Osteoblast (primary cell): Measurements from ENCODE around the gene EXOC4. TPM values are rescaled to one million over a fixed set of nuclear protein-coding genes. Genes with fewer than 3 reads are reported as not detected.

Source experiments
- DNase-seq: peaks from one replicate; pipeline ENCODE4 v3.0.0; 2011; ENCODE audit warnings: low spot score, mixed read lengths; ENCODE audit not compliant: insufficient read length; ENCODE audit errors: missing footprints
- H2AFZ ChIP-seq: 2 replicates; pipeline ENCODE4 v1.6.0; 2011; ENCODE audit warnings: mild to moderate bottlenecking, low read length
- H3K27ac ChIP-seq: 2 replicates; pipeline ENCODE4 v1.5.1; 2011; ENCODE audit warnings: mild to moderate bottlenecking, low read depth, low read length, moderate library complexity
- H3K27me3 ChIP-seq: 2 replicates; pipeline ENCODE4 v1.6.0; 2012; ENCODE audit warnings: mild to moderate bottlenecking, control low read depth, inconsistent platforms, low read length, moderate library complexity; ENCODE audit not compliant: insufficient read depth
- H3K36me3 ChIP-seq: 2 replicates; pipeline ENCODE4 v1.5.1; 2011; ENCODE audit warnings: mild to moderate bottlenecking, low read length, control low read depth, moderate library complexity; ENCODE audit not compliant: insufficient read depth
- H3K4me1 ChIP-seq: 2 replicates; pipeline ENCODE4 v1.5.1; 2011; ENCODE audit warnings: mild to moderate bottlenecking, low read length, control low read depth, moderate library complexity; ENCODE audit not compliant: insufficient read depth
- H3K4me2 ChIP-seq: 2 replicates; pipeline ENCODE4 v1.6.0; 2011; ENCODE audit warnings: mild to moderate bottlenecking, low read length; ENCODE audit not compliant: insufficient read depth
- H3K4me3 ChIP-seq: fragments of 200-600 bp; sonication (generic); 3 replicates; pipeline ENCODE4 v1.5.1; 2012; ENCODE audit warnings: mild to moderate bottlenecking, low read length, inconsistent platforms; ENCODE audit not compliant: insufficient read depth
- H3K79me2 ChIP-seq: 2 replicates; pipeline ENCODE4 v1.6.0; 2012; ENCODE audit warnings: mild to moderate bottlenecking, low read length, control low read depth, inconsistent platforms; ENCODE audit not compliant: insufficient read depth
- H3K9me3 ChIP-seq: 2 replicates; pipeline ENCODE4 v1.5.1; 2011; ENCODE audit warnings: low read depth, low read length, control low read depth
- H4K20me1 ChIP-seq: 2 replicates; pipeline ENCODE4 v1.6.0; 2012; ENCODE audit warnings: mild to moderate bottlenecking, low read length, control low read depth; ENCODE audit not compliant: insufficient read depth
- CTCF ChIP-seq: IDR thresholded peaks from 2 replicates; pipeline ENCODE4 v1.5.1; 2011; ENCODE audit warnings: mild to moderate bottlenecking, low read depth, low read length, moderate library complexity; ENCODE audit errors: extremely low read depth
- total RNA-seq: library from RNA; depleted of rRNA; stranded (reverse); fragments of >200 nt; gene quantifications from 2 replicates; pipeline ENCODE4 v1.2.3, GENCODE V29; 2012

EXOC4 gene
- total RNA-seq, 1 donor = 134 TPM

GRCh38 chr7:133560900-133561299 is 308.0 kb downstream of the EXOC4 start:
- Histone ChIP-seq H4K20me1 (no peaks in the 10 kb centered on the region), H3K4me1 (peaks cover 17% of the 10 kb centered on the region), H3K9me3 (no peaks in the 10 kb centered on the region), H3K79me2 (peaks cover 3% of the 10 kb centered on the region), H3K36me3 (no peaks in the 10 kb centered on the region), H3K27me3 (no peaks in the 10 kb centered on the region), H3K4me2 (no peak overlapping the region), H3K27ac (no peak overlapping the region), H3K4me3 (no peak overlapping the region), H2AFZ (no peak overlapping the region)
- DNase-seq = no peak
- no peak for TF ChIP-seq CTCF

- peaks cover 17% of the 10 kb centered on the region for H3K4me1 ChIP-seq
- no peaks in the 10 kb centered on the region for H3K27me3 ChIP-seq
- no peak overlapping the region for H2AFZ ChIP-seq
- H4K20me1 ChIP-seq = no peaks in the 10 kb centered on the region
- no peak overlapping the region for H3K4me3 ChIP-seq
- DNase-seq = no peak
- no peak overlapping the region for H3K27ac ChIP-seq
- H3K79me2 ChIP-seq = peaks cover 3% of the 10 kb centered on the region
- TF ChIP-seq CTCF = no peak
- no peaks in the 10 kb centered on the region for H3K9me3 ChIP-seq
- no peak overlapping the region for H3K4me2 ChIP-seq
- no peaks in the 10 kb centered on the region for H3K36me3 ChIP-seq
These were observed 308.5 kb downstream of the EXOC4 start for GRCh38 chr7:133561396-133561795.

- Histone ChIP-seq H3K36me3 (no peaks in the 10 kb centered on the region), H4K20me1 (no peaks in the 10 kb centered on the region), H3K4me2 (peak overlapping the region; percentile 1), H3K9me3 (no peaks in the 10 kb centered on the region), H3K4me1 (peaks cover 17% of the 10 kb centered on the region), H3K79me2 (peaks cover 3% of the 10 kb centered on the region), H3K4me3 (no peak overlapping the region), H3K27me3 (no peaks in the 10 kb centered on the region), H2AFZ (no peak overlapping the region), H3K27ac (peak overlapping the region; percentile 38)
- DNase-seq = no peak
- TF ChIP-seq CTCF = no peak
These were observed 309.7 kb downstream of the EXOC4 start for GRCh38 chr7:133562621-133563020.

- no peaks in the 10 kb centered on the region for H3K36me3 ChIP-seq
- no peak overlapping the region for H2AFZ ChIP-seq
- H3K27me3 ChIP-seq = no peaks in the 10 kb centered on the region
- no peak overlapping the region for H3K27ac ChIP-seq
- H4K20me1 ChIP-seq = no peaks in the 10 kb centered on the region
- no peak overlapping the region for H3K4me3 ChIP-seq
- H3K9me3 ChIP-seq = no peaks in the 10 kb centered on the region
- H3K4me1 ChIP-seq = peaks cover 17% of the 10 kb centered on the region
- no peak overlapping the region for H3K4me2 ChIP-seq
- DNase-seq = no peak
- peaks cover 3% of the 10 kb centered on the region for H3K79me2 ChIP-seq
- no peak for TF ChIP-seq CTCF
These were observed 310.4 kb downstream of the EXOC4 start for GRCh38 chr7:133563251-133563650.
